ENCODE results near the gene SMOC2. TPM values are rescaled to one million over a fixed set of nuclear protein-coding genes. Genes with fewer than 3 reads are reported as not detected.

The SMOC2 gene
- polyA plus RNA-seq, 1 donor from 2014 or later = 0.50 TPM

DNA sequence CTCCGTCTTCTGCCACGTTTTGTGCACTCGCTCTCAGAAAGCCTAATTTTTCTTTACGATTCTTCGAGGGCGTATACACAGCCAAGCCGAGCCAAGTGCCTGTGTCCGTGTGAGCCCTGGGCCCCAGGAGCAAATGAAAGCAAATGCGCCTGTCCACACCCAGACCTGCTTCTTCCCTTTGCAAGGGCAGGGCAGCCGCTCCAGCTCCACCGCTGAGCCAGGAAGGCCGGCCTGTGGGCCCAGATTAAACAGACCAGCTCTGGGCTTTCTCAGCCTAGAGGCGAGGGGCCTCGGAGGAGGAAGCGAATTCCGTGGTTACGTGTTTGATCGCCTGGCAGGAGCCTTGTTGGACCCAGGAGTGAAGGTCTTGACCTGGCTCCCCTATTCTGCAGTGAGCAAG, 184.6 kb downstream of the SMOC2 start:
- H3F3A ChIP-seq (ENCODE audit: insufficient read depth, low read length, poor library complexity, severe bottlenecking) = no peaks in the 10 kb centered on the region
- H3K79me2 ChIP-seq (replicated peaks; ENCODE audit: insufficient read depth, low read length) = no peaks in the 10 kb centered on the region
- no peaks in the 10 kb centered on the region for H3K9me2 ChIP-seq (ENCODE audit: insufficient read depth, low read length)
- no peak overlapping the region for H3K4me3 ChIP-seq (ENCODE audit: low read length)
- no peaks in the 10 kb centered on the region for H3K36me3 ChIP-seq (ENCODE audit: insufficient read depth, low read length)
- no peak overlapping the region for H3K9ac ChIP-seq (ENCODE audit: low read length)
- H3K4me2 ChIP-seq (ENCODE audit: low read length) = no peak overlapping the region
- no peaks in the 10 kb centered on the region for H4K20me1 ChIP-seq (ENCODE audit: insufficient read depth)
- no peaks in the 10 kb centered on the region for H3K9me3 ChIP-seq (ENCODE audit: low read length)
- no peak overlapping the region for H2AFZ ChIP-seq (ENCODE audit: low read depth, low read length)
- no peaks in the 10 kb centered on the region for H3K27me3 ChIP-seq (ENCODE audit: insufficient read depth, low read depth, low read length)
- H3K27ac ChIP-seq (ENCODE audit: low read length) = no peak overlapping the region
- TF ChIP-seq SMC3 (conservative IDR thresholded peaks at IDR 0.05; ENCODE audit: poor library complexity) (no peak), EZH2 (IDR thresholded peaks at IDR 0.05; ENCODE audit: borderline replicate concordance, insufficient read depth, low read length, poor library complexity, severe bottlenecking) (no peak), EP300 (conservative IDR thresholded peaks at IDR 0.05; ENCODE audit: poor library complexity, severe bottlenecking) (no peak), POLR2AphosphoS5 (IDR thresholded peaks at IDR 0.05) (no peak), TAF1 (IDR thresholded peaks at IDR 0.05; ENCODE audit: low read depth) (no peak), RAD21 (conservative IDR thresholded peaks at IDR 0.05) (no peak), MXI1 (conservative IDR thresholded peaks at IDR 0.05; ENCODE audit: poor library complexity, severe bottlenecking) (no peak)
- TF ChIP-seq, protein P1, sequence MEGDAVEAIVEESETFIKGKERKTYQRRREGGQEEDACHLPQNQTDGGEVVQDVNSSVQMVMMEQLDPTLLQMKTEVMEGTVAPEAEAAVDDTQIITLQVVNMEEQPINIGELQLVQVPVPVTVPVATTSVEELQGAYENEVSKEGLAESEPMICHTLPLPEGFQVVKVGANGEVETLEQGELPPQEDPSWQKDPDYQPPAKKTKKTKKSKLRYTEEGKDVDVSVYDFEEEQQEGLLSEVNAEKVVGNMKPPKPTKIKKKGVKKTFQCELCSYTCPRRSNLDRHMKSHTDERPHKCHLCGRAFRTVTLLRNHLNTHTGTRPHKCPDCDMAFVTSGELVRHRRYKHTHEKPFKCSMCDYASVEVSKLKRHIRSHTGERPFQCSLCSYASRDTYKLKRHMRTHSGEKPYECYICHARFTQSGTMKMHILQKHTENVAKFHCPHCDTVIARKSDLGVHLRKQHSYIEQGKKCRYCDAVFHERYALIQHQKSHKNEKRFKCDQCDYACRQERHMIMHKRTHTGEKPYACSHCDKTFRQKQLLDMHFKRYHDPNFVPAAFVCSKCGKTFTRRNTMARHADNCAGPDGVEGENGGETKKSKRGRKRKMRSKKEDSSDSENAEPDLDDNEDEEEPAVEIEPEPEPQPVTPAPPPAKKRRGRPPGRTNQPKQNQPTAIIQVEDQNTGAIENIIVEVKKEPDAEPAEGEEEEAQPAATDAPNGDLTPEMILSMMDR (IDR thresholded peaks at IDR 0.05; ENCODE audit: poor library complexity, severe bottlenecking) = no peak
- TF ChIP-seq, protein P2, sequence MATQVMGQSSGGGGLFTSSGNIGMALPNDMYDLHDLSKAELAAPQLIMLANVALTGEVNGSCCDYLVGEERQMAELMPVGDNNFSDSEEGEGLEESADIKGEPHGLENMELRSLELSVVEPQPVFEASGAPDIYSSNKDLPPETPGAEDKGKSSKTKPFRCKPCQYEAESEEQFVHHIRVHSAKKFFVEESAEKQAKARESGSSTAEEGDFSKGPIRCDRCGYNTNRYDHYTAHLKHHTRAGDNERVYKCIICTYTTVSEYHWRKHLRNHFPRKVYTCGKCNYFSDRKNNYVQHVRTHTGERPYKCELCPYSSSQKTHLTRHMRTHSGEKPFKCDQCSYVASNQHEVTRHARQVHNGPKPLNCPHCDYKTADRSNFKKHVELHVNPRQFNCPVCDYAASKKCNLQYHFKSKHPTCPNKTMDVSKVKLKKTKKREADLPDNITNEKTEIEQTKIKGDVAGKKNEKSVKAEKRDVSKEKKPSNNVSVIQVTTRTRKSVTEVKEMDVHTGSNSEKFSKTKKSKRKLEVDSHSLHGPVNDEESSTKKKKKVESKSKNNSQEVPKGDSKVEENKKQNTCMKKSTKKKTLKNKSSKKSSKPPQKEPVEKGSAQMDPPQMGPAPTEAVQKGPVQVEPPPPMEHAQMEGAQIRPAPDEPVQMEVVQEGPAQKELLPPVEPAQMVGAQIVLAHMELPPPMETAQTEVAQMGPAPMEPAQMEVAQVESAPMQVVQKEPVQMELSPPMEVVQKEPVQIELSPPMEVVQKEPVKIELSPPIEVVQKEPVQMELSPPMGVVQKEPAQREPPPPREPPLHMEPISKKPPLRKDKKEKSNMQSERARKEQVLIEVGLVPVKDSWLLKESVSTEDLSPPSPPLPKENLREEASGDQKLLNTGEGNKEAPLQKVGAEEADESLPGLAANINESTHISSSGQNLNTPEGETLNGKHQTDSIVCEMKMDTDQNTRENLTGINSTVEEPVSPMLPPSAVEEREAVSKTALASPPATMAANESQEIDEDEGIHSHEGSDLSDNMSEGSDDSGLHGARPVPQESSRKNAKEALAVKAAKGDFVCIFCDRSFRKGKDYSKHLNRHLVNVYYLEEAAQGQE (IDR thresholded peaks at IDR 0.05; ENCODE audit: borderline replicate concordance) = no peak

DNA sequence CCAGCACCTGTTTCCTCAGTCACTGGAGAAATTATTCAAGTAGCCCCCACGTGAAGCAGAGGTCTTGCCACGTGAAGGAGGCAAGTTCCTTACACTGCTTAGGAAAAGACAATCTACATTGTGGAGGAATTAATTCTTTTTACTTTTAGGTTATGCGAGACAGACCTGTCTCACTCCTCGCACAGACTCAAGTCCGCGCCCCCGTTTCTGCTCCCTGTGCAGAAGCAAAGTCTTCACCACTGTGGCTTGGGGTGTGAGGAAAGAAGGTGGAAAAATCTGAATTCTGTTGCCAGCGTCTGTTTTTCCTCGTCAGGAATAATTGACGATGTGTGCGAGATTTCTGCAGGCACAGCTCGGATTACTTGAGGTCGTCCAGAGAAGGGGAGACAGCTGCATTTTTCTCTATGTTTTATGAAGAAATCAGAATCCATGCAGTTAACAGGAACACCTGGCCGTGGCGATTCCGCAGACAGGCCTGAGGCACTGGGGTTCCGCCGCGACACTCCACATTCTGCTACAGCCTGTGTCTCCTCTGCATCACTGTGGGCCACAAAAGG, 185.1 kb downstream of the SMOC2 start:
- Histone ChIP-seq H3K9me3 (ENCODE audit: low read length) (no peaks in the 10 kb centered on the region), H4K20me1 (ENCODE audit: insufficient read depth) (no peaks in the 10 kb centered on the region), H3F3A (ENCODE audit: insufficient read depth, low read length, poor library complexity, severe bottlenecking) (no peaks in the 10 kb centered on the region), H3K79me2 (replicated peaks; ENCODE audit: insufficient read depth, low read length) (no peaks in the 10 kb centered on the region), H3K9ac (ENCODE audit: low read length) (no peak overlapping the region), H3K27ac (ENCODE audit: low read length) (no peak overlapping the region), H3K27me3 (ENCODE audit: insufficient read depth, low read depth, low read length) (no peaks in the 10 kb centered on the region), H2AFZ (ENCODE audit: low read depth, low read length) (no peak overlapping the region), H3K9me2 (ENCODE audit: insufficient read depth, low read length) (no peaks in the 10 kb centered on the region), H3K4me3 (ENCODE audit: low read length) (no peak overlapping the region), H3K4me2 (ENCODE audit: low read length) (no peak overlapping the region), H3K36me3 (ENCODE audit: insufficient read depth, low read length) (no peaks in the 10 kb centered on the region)
- TF ChIP-seq EZH2 (IDR thresholded peaks at IDR 0.05; ENCODE audit: borderline replicate concordance, insufficient read depth, low read length, poor library complexity, severe bottlenecking) (no peak), EP300 (conservative IDR thresholded peaks at IDR 0.05; ENCODE audit: poor library complexity, severe bottlenecking) (no peak), RAD21 (conservative IDR thresholded peaks at IDR 0.05) (no peak), SMC3 (conservative IDR thresholded peaks at IDR 0.05; ENCODE audit: poor library complexity) (no peak), MXI1 (conservative IDR thresholded peaks at IDR 0.05; ENCODE audit: poor library complexity, severe bottlenecking) (no peak), TAF1 (IDR thresholded peaks at IDR 0.05; ENCODE audit: low read depth) (no peak), POLR2AphosphoS5 (IDR thresholded peaks at IDR 0.05) (no peak)
- TF ChIP-seq, protein P1 (IDR thresholded peaks at IDR 0.05; ENCODE audit: poor library complexity, severe bottlenecking) = no peak
- TF ChIP-seq, protein P2 (IDR thresholded peaks at IDR 0.05; ENCODE audit: borderline replicate concordance) = no peak
